Right cardiac atrium (tissue), 5 donors: Measurements from ENCODE around the gene TMEM74B. TPM values are rescaled to one million over a fixed set of nuclear protein-coding genes. Genes with fewer than 3 reads are reported as not detected.
"Not testable (repeated sequence)": the region's sequence is repeated elsewhere in the genome, so short reads cannot be mapped to it uniquely, and the experiment has no call there.

Experiments
- ATAC-seq, 2 donors: fragments of 200-7000 bp; cut with Tn5 transposase; one replicate each; pipeline versions ENCODE4 v1.8.0 to v1.9.1; 2020; ENCODE audit warnings: moderate library complexity in 2 of 2, mild to moderate bottlenecking in 1 of 2
- DNase-seq, 3 donors: peaks; one replicate each; pipeline ENCODE4 v3.0.0-alpha.2; 2020
- H3K27ac ChIP-seq: one replicate; pipeline ENCODE4 v1.5.1; 2013; ENCODE audit warnings: mild to moderate bottlenecking, low read length, control low read depth, moderate library complexity
- H3K27me3 ChIP-seq: one replicate; pipeline ENCODE4 v1.6.1; 2013; ENCODE audit not compliant: control insufficient read depth, insufficient read depth
- H3K4me1 ChIP-seq: one replicate; pipeline ENCODE4 v1.6.1; 2013; ENCODE audit warnings: low read length; ENCODE audit not compliant: control insufficient read depth, insufficient read depth
- H3K4me3 ChIP-seq: one replicate; pipeline ENCODE4 v1.5.1; 2013; ENCODE audit warnings: low read length, control low read depth
- H3K9me3 ChIP-seq: one replicate; pipeline ENCODE4 v1.6.1; 2013; ENCODE audit warnings: low read length; ENCODE audit not compliant: control insufficient read depth
- WGBS: extraction: QIAGEN DNeasy Blood & Tissue Kit; methylation state at CpG from one replicate; pipeline ENCODE4 v1.1.7; 2013; 5-methylcytosine and 5-hydroxymethylcytosine counted together
- intact Hi-C, 4 donors: fragments of 100-400 bp; cut with DNase I; formaldehyde crosslinking; loops; one replicate each; pipeline versions ENCODE4 v1.11.0 to v1.14.0; 2022 to 2023
- long read RNA-seq, 4 donors: library from polyadenylated mRNA; unstranded; transcript quantifications; one replicate each; pipeline ENCODE4 v2.0.0, GENCODE V29; 2020 to 2021
- polyA plus RNA-seq: library from polyadenylated mRNA; stranded (reverse); fragments of 200-250 nt; gene quantifications from one replicate; pipeline ENCODE4 v1.2.3, GENCODE V29; 2013
- total RNA-seq, 4 donors: library from RNA; stranded (reverse); fragmentation: NEBNext Ultra II Directional; extraction: Animal tissue kit (Norgen Biotek cat#: 25700); gene quantifications; one replicate each; pipeline ENCODE4 v1.2.1, GENCODE V29; 2021
- donor health status: healthy with polysubstance abuse.
- donor health status: DM: no; HTN: yes; CAD: no.
- donor health status: DM: no; HTN: no; CAD: no.
- donor health status: DM: no; HTN: yes; CAD: no; lungs with severe emphysema.
- donor health status: DM: yes; HTN: yes; CAD: no.

Gene TMEM74B
- total RNA-seq: 1 to 10 TPM; 4.0 to 7.2 (median 4.7) TPM
- 7.8 TPM for polyA plus RNA-seq
- long read RNA-seq, donor 1, partial matches to known transcripts: 0 of 4 reads
- long read RNA-seq, donor 1, other reads (novel, unspliced or antisense): 2 of 4 reads
- long read RNA-seq, donor 2, partial matches to known transcripts: 1 of 2 reads
- long read RNA-seq, donor 2, other reads (novel, unspliced or antisense): 0 of 2 reads
- long read RNA-seq, donor 3, partial matches to known transcripts: 0 of 4 reads
- long read RNA-seq, donor 3, other reads (novel, unspliced or antisense): 3 of 4 reads
- long read RNA-seq, donor 4, partial matches to known transcripts: 0 of 8 reads
- long read RNA-seq, donor 4, other reads (novel, unspliced or antisense): 5 of 8 reads

DNA sequence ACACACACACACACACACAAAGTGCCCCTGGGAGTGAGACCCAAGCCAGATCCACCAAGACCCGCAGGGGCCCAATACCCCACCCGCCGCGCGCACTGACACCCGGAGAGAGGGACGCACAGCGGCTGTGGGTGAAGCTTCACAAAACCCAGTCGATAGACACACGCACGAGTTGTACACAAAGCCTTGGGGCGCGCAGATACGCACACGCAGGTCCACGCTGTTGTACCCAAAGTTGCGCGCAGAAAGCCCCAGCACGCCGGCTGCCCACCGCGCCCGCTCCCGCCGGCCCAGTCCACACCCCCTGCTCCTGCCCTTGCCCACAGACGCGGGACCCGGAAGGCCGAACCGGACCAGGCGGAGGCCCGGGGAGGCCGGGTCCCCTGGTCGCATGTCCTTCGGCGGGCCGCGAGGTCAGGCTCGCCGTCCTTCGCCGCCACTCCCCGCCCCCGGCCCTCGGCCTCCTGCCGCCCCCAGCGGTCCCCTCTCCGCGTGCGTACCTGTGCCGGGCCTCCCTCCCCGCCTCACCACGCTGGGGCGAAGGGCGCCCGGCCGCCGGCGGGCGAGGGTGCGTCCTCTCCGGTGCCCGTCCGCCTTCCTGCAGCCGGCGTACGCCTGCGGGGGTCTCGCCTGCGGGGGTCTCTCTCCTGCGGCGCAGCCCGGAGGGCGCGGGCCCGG, at the start of gene TMEM74B:
Gene TMEM74B (minus strand): TSS at position 344 of the 678 bp plus-strand sequence. CDS start 1,180 bp downstream, outside the sequence.
- no peak within 1 kb of the TSS for H3K27ac ChIP-seq
- WGBS: 1% methylated on average over 76 of the region's 76 CpGs
- peak; percentile 27 to 33 for ATAC-seq
- intact Hi-C loops: no loop called here
- H3K4me3 ChIP-seq: peak within 1 kb of the TSS; percentile 80
- H3K9me3 ChIP-seq: no peaks in the 10 kb centered on the region
- DNase-seq: peak in 1 of 3 donors; percentile 53
- no peaks in the 10 kb centered on the region for H3K27me3 ChIP-seq
- H3K4me1 ChIP-seq: no peaks in the 10 kb centered on the region

GRCh38 chr20:1232286-1233111, 47.7 kb upstream of the TMEM74B start:
- Histone ChIP-seq H3K4me3 (no peak overlapping the region), H3K27ac (no peak overlapping the region), H3K4me1 (no peaks in the 10 kb centered on the region), H3K27me3 (no peaks in the 10 kb centered on the region), H3K9me3 (no peaks in the 10 kb centered on the region)
- DNase-seq: no peak
- ATAC-seq: no peak
- intact Hi-C loops: no loop called here
- 77% methylated on average over 3 of the region's 3 CpGs for WGBS

DNA sequence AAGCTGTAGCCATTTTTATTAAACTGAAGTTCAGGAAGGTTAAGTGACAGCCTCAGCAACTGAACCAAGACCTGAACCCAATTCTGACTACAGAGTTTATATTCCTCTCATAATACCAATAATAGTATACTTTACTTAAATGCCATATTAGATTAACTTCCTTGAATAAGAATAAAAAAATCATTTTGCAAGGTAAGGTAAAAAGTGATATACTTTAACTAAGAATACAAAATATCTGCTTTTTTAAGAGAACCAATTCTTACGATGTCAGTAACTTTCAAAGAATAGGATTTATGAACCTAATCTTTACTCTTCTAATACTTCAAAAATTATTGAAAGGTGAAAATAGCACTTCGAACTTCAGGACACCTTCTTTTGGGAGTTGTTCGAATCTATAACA, 44.8 kb upstream of the TMEM74B start:
- ATAC-seq: no peak
- DNase-seq: no peak
- Histone ChIP-seq H3K4me3 (no peak overlapping the region), H3K27ac (no peak overlapping the region), H3K4me1 (no peaks in the 10 kb centered on the region), H3K27me3 (no peaks in the 10 kb centered on the region), H3K9me3 (no peaks in the 10 kb centered on the region)
- intact Hi-C loops: no loop called here
- WGBS: 82% methylated on average over 3 of the region's 3 CpGs

GRCh38 chr20:1225783-1226654, 41.2 kb upstream of the TMEM74B start, which contains the start of gene RAD21L1:
Gene RAD21L1 (plus strand): TSS chr20:1226044. CDS start chr20:1228454, 2,410 bp downstream.
- intact Hi-C loops: no loop called here
- Histone ChIP-seq H3K4me3 (peak within 1 kb of the TSS; percentile 67), H3K27me3 (no peaks in the 10 kb centered on the region), H3K9me3 (no peaks in the 10 kb centered on the region), H3K4me1 (no peaks in the 10 kb centered on the region), H3K27ac (peak within 1 kb of the TSS; percentile 56)
- DNase-seq: peak; percentile 86 to 92 (median 86)
- WGBS: 2% methylated on average over 88 of the region's 88 CpGs
- ATAC-seq: peak; percentile 94 to 95

DNA sequence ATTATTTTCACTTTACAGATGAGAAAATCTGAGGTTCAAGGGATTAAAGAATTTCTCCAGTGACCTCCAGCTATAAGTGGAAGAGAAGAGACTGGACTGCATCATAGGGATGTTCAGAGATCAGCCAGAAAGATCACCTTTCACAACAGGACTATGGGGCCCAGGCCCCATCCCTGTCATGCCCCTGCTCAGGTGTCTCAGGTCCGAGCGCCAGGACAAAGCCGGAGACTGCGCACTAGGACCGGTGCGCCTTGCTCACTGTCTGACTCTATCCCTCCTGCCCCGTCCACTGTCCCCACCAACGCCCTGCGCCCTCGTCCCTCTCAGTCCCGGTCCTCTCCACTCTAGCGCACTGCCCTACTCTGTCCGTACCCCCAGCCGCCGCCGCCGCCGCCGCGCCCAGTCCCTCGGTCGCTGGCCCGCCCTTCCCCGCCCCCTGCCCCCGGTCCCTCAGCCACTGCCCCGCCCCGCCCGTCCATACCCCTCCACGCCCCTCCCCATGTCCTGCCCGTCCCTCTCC, 40.5 kb upstream of the TMEM74B start:
- H3K4me1 ChIP-seq: no peaks in the 10 kb centered on the region
- H3K27ac ChIP-seq: peak overlapping the region; percentile 56
- ATAC-seq (peak in 1 of 2 donors; percentile 78), DNase-seq (peak in 1 of 3 donors; percentile 37)
- WGBS: 4% methylated on average over 30 of the region's 30 CpGs
- H3K27me3 ChIP-seq: no peaks in the 10 kb centered on the region
- intact Hi-C loops: no loop called here
- H3K9me3 ChIP-seq: no peaks in the 10 kb centered on the region
- peak overlapping the region; percentile 67 for H3K4me3 ChIP-seq

- Histone ChIP-seq H3K9me3 (no peaks in the 10 kb centered on the region), H3K4me3 (no peak overlapping the region), H3K27ac (no peak overlapping the region), H3K4me1 (no peaks in the 10 kb centered on the region), H3K27me3 (no peaks in the 10 kb centered on the region)
- WGBS: 80% methylated on average over 20 of the region's 20 CpGs
- no peak for ATAC-seq
- intact Hi-C loops: no loop called here
- DNase-seq: peak in 1 of 3 donors; percentile 26
Observed at GRCh38 chr20:1224205-1224890, 39.6 kb upstream of the TMEM74B start.

GRCh38 chr20:1222750-1223149, 38.0 kb upstream of the TMEM74B start:
- DNase-seq, H3K4me1 ChIP-seq, ATAC-seq, H3K27me3 ChIP-seq, H3K27ac ChIP-seq, H3K9me3 ChIP-seq, intact Hi-C loops, H3K4me3 ChIP-seq: not testable (repeated sequence)
- 87% methylated on average over 4 of the region's 4 CpGs for WGBS

DNA sequence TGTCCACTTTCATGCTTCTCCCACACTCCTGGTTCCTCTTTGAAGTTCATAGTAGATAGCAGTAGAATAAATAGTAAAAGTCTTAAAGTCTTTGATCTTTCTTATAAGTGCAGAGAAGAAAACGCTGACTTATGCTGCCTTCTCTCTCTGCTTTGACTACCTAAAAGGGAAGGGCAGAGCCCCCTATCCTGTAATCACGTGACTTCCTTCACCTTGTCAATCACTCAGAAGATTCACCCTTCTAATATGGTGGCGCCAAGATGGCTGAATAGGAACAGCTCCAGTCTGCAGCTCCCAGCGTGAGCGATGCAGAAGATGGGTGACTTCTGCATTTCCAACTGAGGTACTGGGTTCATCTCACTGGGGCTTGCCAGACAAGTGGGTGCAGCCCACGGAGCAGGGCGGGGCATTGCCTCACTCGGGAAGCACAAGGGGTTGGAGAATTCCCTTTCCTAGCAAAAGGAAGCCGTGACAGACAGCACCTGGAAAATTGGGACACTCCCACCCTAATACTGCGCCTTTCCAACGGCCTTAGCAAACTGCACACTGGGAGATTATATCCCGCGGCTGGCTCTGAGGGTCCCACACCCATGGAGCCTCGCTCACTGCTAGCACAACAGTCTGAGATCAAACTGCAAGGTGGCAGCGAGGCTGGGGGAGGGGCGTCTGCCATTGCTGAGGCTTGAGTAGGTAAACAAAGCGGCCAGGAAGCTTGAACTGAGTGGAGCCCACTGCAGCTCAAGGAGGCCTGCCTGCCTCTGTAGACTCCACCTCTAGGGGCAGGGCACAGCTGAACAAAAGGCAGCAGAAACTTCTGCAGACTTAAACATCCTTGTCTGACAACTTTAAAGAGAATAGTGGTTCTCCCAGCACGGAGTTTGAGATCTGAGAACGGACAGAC, 32.0 kb upstream of the TMEM74B start:
- not testable (repeated sequence) for ATAC-seq
- intact Hi-C loops: loop anchor here in 1 of 4 donors (10.0 kb wide), 2 partner anchors 112 to 402 kb away; no protein-coding TSS in a partner anchor
- WGBS: 78% methylated on average over 19 of the region's 19 CpGs

More for the DNA sequence above, 32.0 kb upstream of the TMEM74B start:
- not testable (repeated sequence) for H3K27me3 ChIP-seq, DNase-seq, H3K4me3 ChIP-seq, H3K27ac ChIP-seq, H3K4me1 ChIP-seq, H3K9me3 ChIP-seq
